ENCODE results near the gene GPR37.

GPR37 gene

GRCh38 chr7:124722292-124722691 lies 43.3 kb downstream of the GPR37 start:
- TF ChIP-seq, protein P1, sequence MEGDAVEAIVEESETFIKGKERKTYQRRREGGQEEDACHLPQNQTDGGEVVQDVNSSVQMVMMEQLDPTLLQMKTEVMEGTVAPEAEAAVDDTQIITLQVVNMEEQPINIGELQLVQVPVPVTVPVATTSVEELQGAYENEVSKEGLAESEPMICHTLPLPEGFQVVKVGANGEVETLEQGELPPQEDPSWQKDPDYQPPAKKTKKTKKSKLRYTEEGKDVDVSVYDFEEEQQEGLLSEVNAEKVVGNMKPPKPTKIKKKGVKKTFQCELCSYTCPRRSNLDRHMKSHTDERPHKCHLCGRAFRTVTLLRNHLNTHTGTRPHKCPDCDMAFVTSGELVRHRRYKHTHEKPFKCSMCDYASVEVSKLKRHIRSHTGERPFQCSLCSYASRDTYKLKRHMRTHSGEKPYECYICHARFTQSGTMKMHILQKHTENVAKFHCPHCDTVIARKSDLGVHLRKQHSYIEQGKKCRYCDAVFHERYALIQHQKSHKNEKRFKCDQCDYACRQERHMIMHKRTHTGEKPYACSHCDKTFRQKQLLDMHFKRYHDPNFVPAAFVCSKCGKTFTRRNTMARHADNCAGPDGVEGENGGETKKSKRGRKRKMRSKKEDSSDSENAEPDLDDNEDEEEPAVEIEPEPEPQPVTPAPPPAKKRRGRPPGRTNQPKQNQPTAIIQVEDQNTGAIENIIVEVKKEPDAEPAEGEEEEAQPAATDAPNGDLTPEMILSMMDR (IDR thresholded peaks at IDR 0.05; ENCODE audit: low read length, missing control alignments): no peak
- DNase-seq (ENCODE audit: low read depth): no peak
- no peak overlapping the region for H3K4me3 ChIP-seq (replicated peaks; ENCODE audit: low read depth, low read length)

DNA sequence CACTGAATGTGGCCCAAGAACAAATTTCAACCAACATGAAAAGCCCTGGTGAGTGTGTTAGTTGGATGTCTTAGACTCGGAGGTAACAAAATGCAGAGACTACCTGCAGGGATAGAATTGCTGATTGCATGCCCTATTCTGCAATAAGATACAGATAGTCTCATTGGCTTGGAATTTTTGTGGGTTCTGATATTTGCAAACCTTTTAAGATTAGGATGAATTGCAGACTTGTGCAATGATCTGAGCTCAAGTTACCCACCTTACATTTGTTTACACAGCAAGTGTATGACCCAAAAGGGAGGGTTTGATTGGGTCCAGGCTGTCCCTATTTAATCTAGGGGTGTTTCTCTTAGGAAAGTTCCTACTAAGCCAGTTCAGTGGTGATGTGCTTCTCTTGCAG lies 45.4 kb downstream of the GPR37 start:
- TF ChIP-seq, protein P1 (IDR thresholded peaks at IDR 0.05; ENCODE audit: low read length, missing control alignments): no peak

DNA sequence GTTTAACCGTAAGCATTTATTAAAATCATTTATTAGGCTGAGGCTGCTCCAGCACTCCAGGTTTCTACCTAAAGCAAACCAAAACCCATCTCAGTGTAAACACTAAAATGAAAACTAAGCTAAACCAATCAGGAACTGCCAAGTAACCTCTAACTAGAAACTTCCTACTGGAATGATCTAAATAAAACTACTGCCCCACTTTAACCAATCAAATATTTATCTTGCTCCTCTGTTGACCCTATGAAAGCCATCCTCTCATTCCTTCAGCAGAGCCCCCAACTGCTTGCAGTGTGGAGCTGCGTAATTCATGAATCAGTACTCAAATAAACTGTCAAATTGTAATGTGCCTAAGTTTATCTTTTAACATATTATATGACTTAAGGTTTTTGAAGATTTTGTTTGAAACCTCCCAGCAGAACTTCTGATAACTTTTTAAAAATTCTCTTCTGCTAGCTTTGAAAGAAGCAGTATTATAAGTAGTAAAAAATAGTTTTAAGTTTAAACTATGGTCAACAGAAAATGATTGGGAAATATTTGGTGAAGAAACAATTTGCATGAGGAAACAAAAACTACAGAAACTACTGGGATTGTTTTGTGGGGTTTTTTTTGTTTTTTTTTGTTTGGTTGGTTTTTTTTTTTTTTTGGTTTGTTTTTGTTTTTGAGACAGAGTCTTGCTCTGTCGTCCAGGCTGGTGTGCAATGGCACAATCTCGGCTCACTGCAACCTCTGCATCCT lies 47.4 kb downstream of the GPR37 start:
- DNase-seq (ENCODE audit: low read depth): no peak
- TF ChIP-seq, protein P1 (IDR thresholded peaks at IDR 0.05; ENCODE audit: low read length, missing control alignments): no peak
- H3K4me3 ChIP-seq (replicated peaks; ENCODE audit: low read depth, low read length): no peak overlapping the region

More for the DNA sequence above, 45.4 kb downstream of the GPR37 start:
- no peak for DNase-seq (ENCODE audit: low read depth)
- no peak overlapping the region for H3K4me3 ChIP-seq (replicated peaks; ENCODE audit: low read depth, low read length)

DNA sequence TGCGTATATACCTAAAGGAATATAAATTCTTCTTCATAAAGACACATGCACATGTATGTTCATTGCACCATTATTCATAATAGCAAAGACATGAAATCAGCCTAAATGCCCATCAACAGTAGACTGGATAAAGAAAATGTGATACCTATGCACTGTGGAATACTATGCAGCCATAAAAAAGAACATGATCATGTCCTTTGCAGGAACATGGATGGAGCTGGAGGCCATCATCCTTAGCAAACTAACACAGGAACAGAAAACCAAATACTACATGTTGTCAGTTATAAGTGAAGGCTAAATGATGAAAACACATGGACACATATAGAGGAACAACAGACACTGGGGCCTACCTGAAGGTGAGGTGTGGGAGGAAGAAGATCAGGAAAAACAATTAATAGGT lies 48.7 kb downstream of the GPR37 start:
- no peak overlapping the region for H3K4me3 ChIP-seq (replicated peaks; ENCODE audit: low read depth, low read length)
- TF ChIP-seq, protein P1 (IDR thresholded peaks at IDR 0.05; ENCODE audit: low read length, missing control alignments): no peak
- DNase-seq (ENCODE audit: low read depth): no peak

DNA sequence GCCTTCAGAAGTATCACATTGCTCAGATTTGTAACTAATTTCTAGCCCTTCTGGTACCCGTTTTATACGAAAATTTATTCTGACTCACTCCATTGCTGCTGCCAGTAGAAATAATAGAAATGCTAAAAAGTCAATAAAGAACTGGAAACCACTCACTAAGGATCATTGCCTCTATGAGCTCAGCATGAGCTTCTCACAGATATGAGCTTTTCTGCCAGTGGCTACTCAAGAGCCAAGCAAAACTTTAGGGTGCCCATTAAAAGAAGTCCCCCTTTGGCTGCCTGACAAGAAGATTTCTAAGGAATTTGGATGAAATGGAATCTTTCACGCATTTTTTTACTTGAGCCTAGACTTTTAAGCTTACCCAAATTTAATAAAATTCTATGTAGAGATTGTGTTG lies 52.5 kb downstream of the GPR37 start:
- no peak overlapping the region for H3K4me3 ChIP-seq (replicated peaks; ENCODE audit: low read depth, low read length)
- no peak for DNase-seq (ENCODE audit: low read depth)
- TF ChIP-seq, protein P1 (IDR thresholded peaks at IDR 0.05; ENCODE audit: low read length, missing control alignments): no peak

GRCh38 chr7:124712017-124712416 lies 53.6 kb downstream of the GPR37 start:
- TF ChIP-seq, protein P1 (IDR thresholded peaks at IDR 0.05; ENCODE audit: low read length, missing control alignments): no peak
- H3K4me3 ChIP-seq (replicated peaks; ENCODE audit: low read depth, low read length): no peak overlapping the region
- no peak for DNase-seq (ENCODE audit: low read depth)

GRCh38 chr7:124702385-124702784 lies 63.2 kb downstream of the GPR37 start:
- TF ChIP-seq, protein P1 (IDR thresholded peaks at IDR 0.05; ENCODE audit: low read length, missing control alignments): no peak
- H3K4me3 ChIP-seq (replicated peaks; ENCODE audit: low read depth, low read length): no peak overlapping the region
- no peak for DNase-seq (ENCODE audit: low read depth)

Measured in fibroblast of pulmonary artery (primary cell).